K562 (cell line): ENCODE data around the gene APBB2. TPM values are rescaled to one million over a fixed set of nuclear protein-coding genes. Genes with fewer than 3 reads are reported as not detected.

Experiments used
- ATAC-seq: fragments of 200-7000 bp; cut with Tn5 transposase; 3 replicates; pipeline ENCODE4 v1.9.1; 2020; ENCODE audit warnings: moderate library complexity
- BruUV-seq: library from RNA; stranded (reverse); fragments of 400-500 nt; replicated peaks from 2 replicates; lab custom pipeline; 2021; lab: Mats Ljungman, UMichigan
- CTCF ChIA-PET: fragments of 300-600 bp; formaldehyde crosslinking; extraction: SDS; loops from one replicate; lab custom pipeline; 2021; ENCODE audit warnings: low intra/inter-chr PET ratio; lab: Yijun Ruan, JAX
- POLR2A ChIA-PET: fragments of 300-600, 350-650 bp; sonication (Branson Sonifier 250); formaldehyde crosslinking; extraction: SDS; loops from one replicate; lab custom pipeline; 2021; ENCODE audit warnings: antibody characterized with exemption, inconsistent platforms; lab: Yijun Ruan, JAX
- DNase-seq, 4 experiments: peaks; one replicate each; pipeline versions ENCODE4 v3.0.0 to v3.0.0-alpha.2; 2011 to 2018; ENCODE audit warnings: low spot score in 3 of 4, mixed read lengths in 3 of 4; ENCODE audit errors: extremely low read depth in 1 of 4
- FAIRE-seq: peaks from 2 replicates; lab custom pipeline; 2011; peaks lifted over from hg19 to GRCh38; lab: Jason Lieb, UNC
- H2AFZ ChIP-seq: 2 replicates; pipeline ENCODE4 v1.6.0; 2011; ENCODE audit warnings: low read depth, low read length, control low read depth, inconsistent platforms
- H3K27ac ChIP-seq: fragments of 200-600 bp; 3 replicates; pipeline ENCODE4 v1.8.0; 2011; ENCODE audit warnings: low read depth, mild to moderate bottlenecking, control low read depth, inconsistent platforms, low read length, moderate library complexity, mixed read lengths; ENCODE audit errors: extremely low read depth
- H3K27me3 ChIP-seq, 2 experiments: fragments of 300-600 bp in 1 of 2; 2 replicates in 1 of 2; 3 replicates in 1 of 2; pipeline versions ENCODE4 v1.6.0 to v1.8.0; 2011; ENCODE audit warnings: inconsistent platforms in 2 of 2, low read length in 2 of 2, mild to moderate bottlenecking in 1 of 2, mixed read lengths in 1 of 2, moderate library complexity in 1 of 2; ENCODE audit not compliant: control insufficient read depth in 2 of 2, insufficient read depth in 2 of 2
- H3K36me3 ChIP-seq: fragments of 300-600 bp; 3 replicates; pipeline ENCODE4 v1.8.0; 2011; ENCODE audit warnings: mild to moderate bottlenecking, low read length, inconsistent platforms; ENCODE audit not compliant: control insufficient read depth, insufficient read depth
- H3K4me1 ChIP-seq, 2 experiments: fragments of 200-600 bp in 1 of 2; replicated peaks in 1 of 2; 2 replicates in 1 of 2; 3 replicates in 1 of 2; pipeline versions ENCODE4 v1.5.1 to v1.8.0; 2011; ENCODE audit warnings: inconsistent platforms in 2 of 2, low read length in 2 of 2, mild to moderate bottlenecking in 1 of 2, mixed read lengths in 1 of 2, moderate library complexity in 1 of 2; ENCODE audit not compliant: control insufficient read depth in 2 of 2, insufficient read depth in 2 of 2
- H3K4me2 ChIP-seq: 2 replicates; pipeline ENCODE4 v1.6.1; 2011; ENCODE audit warnings: low read length, control low read depth, inconsistent platforms, mixed read lengths; ENCODE audit not compliant: insufficient read depth
- H3K4me3 ChIP-seq: fragments of 200-600 bp; sonication (generic), shearing (Covaris generic); 2 replicates; pipeline ENCODE4 v1.5.1; 2016; ENCODE audit warnings: control low read depth, inconsistent platforms
- H3K79me2 ChIP-seq: fragments of 200-600 bp; 3 replicates; pipeline ENCODE4 v1.8.0; 2011; ENCODE audit warnings: low read length, inconsistent platforms; ENCODE audit not compliant: control insufficient read depth, insufficient read depth
- H3K9ac ChIP-seq, 2 experiments: 2 replicates each; pipeline versions ENCODE4 v1.6.0 to v1.6.1; 2011; ENCODE audit warnings: low read depth in 2 of 2, low read length in 2 of 2, control low read depth in 1 of 2, inconsistent platforms in 1 of 2, mild to moderate bottlenecking in 1 of 2, mixed read lengths in 1 of 2; ENCODE audit not compliant: insufficient read depth in 1 of 2
- H3K9me1 ChIP-seq: one replicate; pipeline ENCODE4 v1.6.0; 2011; ENCODE audit warnings: inconsistent platforms, mild to moderate bottlenecking, low read length, moderate library complexity; ENCODE audit not compliant: control insufficient read depth, insufficient read depth
- H3K9me3 ChIP-seq: replicated peaks from 2 replicates; pipeline ENCODE4 v1.5.1; 2011; ENCODE audit warnings: low read depth, low read length, inconsistent platforms; ENCODE audit not compliant: control insufficient read depth, insufficient read depth
- H4K20me1 ChIP-seq: replicated peaks from 2 replicates; pipeline ENCODE4 v1.6.1; 2011; ENCODE audit warnings: low read length, inconsistent platforms, mixed read lengths; ENCODE audit not compliant: control insufficient read depth, insufficient read depth
- ARHGAP35 ChIP-seq: fragments of 450-650 bp; IDR thresholded peaks from 2 replicates; pipeline ENCODE4 v1.6.1; 2018; ENCODE audit not compliant: partially characterized antibody
- BDP1 ChIP-seq: IDR thresholded peaks from 3 replicates; pipeline ENCODE4 v1.6.1; 2011; ENCODE audit not compliant: insufficient read length, insufficient read depth
- BRD9 ChIP-seq: fragments of 450-650 bp; IDR thresholded peaks from 2 replicates; pipeline ENCODE4 v1.6.1; 2018; ENCODE audit warnings: low read depth; ENCODE audit not compliant: partially characterized antibody
- CHCHD3 ChIP-seq: fragments of 250-450 bp; sonication (Bioruptor Pico); IDR thresholded peaks from 2 replicates; pipeline ENCODE4 v2.1.2; 2022; ENCODE audit warnings: mild to moderate bottlenecking
- HLTF ChIP-seq: fragments of 450-650 bp; IDR thresholded peaks from 2 replicates; pipeline ENCODE4 v1.6.1; 2016
- JUND ChIP-seq, 2 experiments: IDR thresholded peaks; 2 replicates in 1 of 2; 3 replicates in 1 of 2; pipeline ENCODE4 v1.6.1; 2011; ENCODE audit warnings: borderline replicate concordance in 2 of 2, low read depth in 2 of 2, low read length in 2 of 2, improper control_type of control experiment in 1 of 2, missing biosample characterization in 1 of 2, missing genetic modification characterization in 1 of 2, missing genetic modification reagents in 1 of 2
- MYNN ChIP-seq, 2 experiments: sonication (generic); formaldehyde crosslinking in 1 of 2; IDR thresholded peaks; 2 replicates each; pipeline versions ENCODE4 v1.5.0 to v1.6.1; 2016 to 2020; ENCODE audit warnings: antibody characterized with exemption in 1 of 2, missing genetic modification reagents in 1 of 2
- POLR3A ChIP-seq: IDR thresholded peaks from 2 replicates; pipeline ENCODE4 v1.6.1; 2011; ENCODE audit warnings: borderline replicate concordance, mild to moderate bottlenecking, moderate library complexity; ENCODE audit not compliant: insufficient read length, insufficient read depth; ENCODE audit errors: extremely low read depth
- SLC30A9 ChIP-seq: fragments of 250-450 bp; sonication (Bioruptor Pico); IDR thresholded peaks from 2 replicates; pipeline ENCODE4 v1.8.0; 2022; ENCODE audit warnings: mild to moderate bottlenecking, moderate library complexity
- TEAD4 ChIP-seq, 2 experiments: sonication (generic) in 1 of 2; formaldehyde crosslinking in 1 of 2; IDR thresholded peaks; 2 replicates each; pipeline versions ENCODE4 v1.6.1 to v1.8.0; 2012 to 2022; ENCODE audit warnings: borderline replicate concordance in 1 of 2, inconsistent platforms in 1 of 2, low read length in 1 of 2, mild to moderate bottlenecking in 1 of 2, missing genetic modification reagents in 1 of 2
- TRIM28 ChIP-seq: fragments of 450-650 bp; IDR thresholded peaks from 2 replicates; pipeline ENCODE4 v1.6.1; 2017
- U2AF2 ChIP-seq: fragments of 200-400 bp; formaldehyde crosslinking; optimal IDR thresholded peaks from 2 replicates; pipeline ENCODE3; 2017; ENCODE audit warnings: low read depth, mild to moderate bottlenecking, low read length
- ZFP30 ChIP-seq: fragments of 250-450 bp; sonication (Bioruptor Pico); IDR thresholded peaks from 2 replicates; pipeline ENCODE4 v1.8.0; 2022; ENCODE audit warnings: moderate library complexity, mild to moderate bottlenecking, inconsistent platforms, borderline replicate concordance
- ZNF12 ChIP-seq: sonication (generic); formaldehyde crosslinking; IDR thresholded peaks from 2 replicates; pipeline ENCODE4 v1.4.0; 2020; ENCODE audit warnings: mild to moderate bottlenecking, missing genetic modification reagents
- ZNF584 ChIP-seq: fragments of 200-800 bp; sonication (Bioruptor generic); IDR thresholded peaks from 2 replicates; pipeline ENCODE4 v1.6.1; 2016; ENCODE audit warnings: low read depth, mild to moderate bottlenecking, missing genetic modification characterization, missing compliant biosample characterization
- ZNF707 ChIP-seq: fragments of 250-450 bp; sonication (Bioruptor Pico); conservative IDR thresholded peaks from 2 replicates; pipeline ENCODE4 v1.8.0; 2022; ENCODE audit warnings: inconsistent platforms, mild to moderate bottlenecking, moderate library complexity
- WGBS: fragments of 100-300 bp; shearing (Covaris generic); methylation state at CpG from one replicate; pipeline ENCODE4 v1.1.6; 2016; ENCODE audit warnings: low coverage, mixed read lengths; ENCODE audit not compliant: insufficient coverage; ENCODE audit errors: missing lambda C conversion rate; 5-methylcytosine and 5-hydroxymethylcytosine counted together
- in situ Hi-C: fragments of 300-500 bp; cut with MboI; formaldehyde crosslinking; loops from 4 replicates; pipeline ENCODE4 v1.15.0; 2018; ENCODE audit warnings: inconsistent platforms, mixed read lengths
- intact Hi-C: fragments of 100-400 bp; cut with micrococcal nuclease; formaldehyde crosslinking; loops from 2 replicates; pipeline ENCODE4 v1.14.2; 2022
- polyA plus RNA-seq, 8 experiments: library from polyadenylated mRNA; depleted of rRNA in 4 of 8; stranded (reverse) in 5 of 8; unstranded in 3 of 8; fragments of >200 nt; fragmentation: Nextera tagmentation in 2 of 8; fragmentation: Illumina TruSeq in 1 of 8; extraction: Ambion mirVana in 2 of 8; extraction: Trizol in 1 of 8; gene quantifications; 2 replicates each; pipeline versions ENCODE4 v1.2.1 to v1.2.3, GENCODE V29; 2011 to 2014; ENCODE audit warnings: inconsistent platforms in 1 of 8, missing spikeins in 1 of 8
- total RNA-seq, 7 experiments: library from RNA; depleted of rRNA in 6 of 7; stranded (reverse); fragments of >200 nt in 6 of 7; fragmentation: Illumina TruSeq in 2 of 7; extraction: Trizol in 2 of 7; gene quantifications; 2 replicates each; pipeline versions ENCODE4 v1.2.1 to v1.2.3, GENCODE V29; 2011 to 2021; ENCODE audit warnings: low replicate concordance in 1 of 7

Gene APBB2
- total and polyA plus RNA-seq, 9 of the 15 experiments (the other 6 are each of a cell fraction or from before 2014, with no cell fraction given): 0.08 to 2.1 (median 1.4) TPM

- no peak overlapping the region for H3K4me2 ChIP-seq
- 0% methylated on average over 1 of the region's 1 CpG for WGBS
- ChIA-PET CTCF (no interaction called here), POLR2A (no interaction called here)
- DNase-seq (no peak), ATAC-seq (no peak), FAIRE-seq (no peak)
- no peak overlapping the region for H3K4me3 ChIP-seq
- no TSS peak for BruUV-seq
- H3K9me1 ChIP-seq: no peaks in the 10 kb centered on the region
- no peak overlapping the region for H2AFZ ChIP-seq
- H3K9me3 ChIP-seq: no peaks in the 10 kb centered on the region
- H3K36me3 ChIP-seq: no peaks in the 10 kb centered on the region
- no peaks in the 10 kb centered on the region for H4K20me1 ChIP-seq
- no peaks in the 10 kb centered on the region for H3K79me2 ChIP-seq
- in situ Hi-C loops: no loop called here
- H3K9ac ChIP-seq: no peak overlapping the region
- intact Hi-C loops: no loop called here
- TF ChIP-seq ZNF12 (CRISPR knock-in tag) (no peak), ARHGAP35 (no peak), ZNF707 (no peak)
- no peak overlapping the region for H3K27ac ChIP-seq
- H3K27me3 ChIP-seq: peaks cover 0 to 4% of the 10 kb centered on the region in 2 experiments; a peak in 1 of 5 replicates
- H3K4me1 ChIP-seq: no peaks in the 10 kb centered on the region
Measured at GRCh38 chr4:41076481-41076880, 137.9 kb downstream of the APBB2 start.

- no peak overlapping the region for H3K4me2 ChIP-seq
- H3K36me3 ChIP-seq: no peaks in the 10 kb centered on the region
- peaks cover 0 to 4% of the 10 kb centered on the region in 2 experiments; a peak in 1 of 5 replicates for H3K27me3 ChIP-seq
- no peaks in the 10 kb centered on the region for H3K79me2 ChIP-seq
- ATAC-seq: no peak
- no peaks in the 10 kb centered on the region for H4K20me1 ChIP-seq
- H2AFZ ChIP-seq: no peak overlapping the region
- H3K4me3 ChIP-seq: no peak overlapping the region
- intact Hi-C loops: no loop called here
- no peaks in the 10 kb centered on the region for H3K9me3 ChIP-seq
- in situ Hi-C loops: no loop called here
- no peak for FAIRE-seq
- POLR2A ChIA-PET: interaction anchor here (0.5 kb wide), 1 partner anchor 435 kb away, joined by 3 read pairs; no protein-coding TSS in a partner anchor
- H3K4me1 ChIP-seq: no peaks in the 10 kb centered on the region
- no peak overlapping the region for H3K9ac ChIP-seq
- DNase-seq: no peak
- no peak overlapping the region for H3K27ac ChIP-seq
- H3K9me1 ChIP-seq: no peaks in the 10 kb centered on the region
- no TSS peak for BruUV-seq
- WGBS: 0% methylated on average over 3 of the region's 3 CpGs
- CTCF ChIA-PET: no interaction called here
- TF ChIP-seq MYNN (IDR thresholded peaks at IDR 0.05) (no peak), MYNN (CRISPR knock-in tag; IDR thresholded peaks at IDR 0.05) (no peak), POLR3A (no peak), ZFP30 (CRISPR knock-in tag) (no peak), ZNF584 (CRISPR knock-in tag) (no peak), JUND (IDR thresholded peaks at IDR 0.05; ENCODE audit: borderline replicate concordance, low read depth, low read length) (no peak), JUND (tag; IDR thresholded peaks at IDR 0.05; ENCODE audit: borderline replicate concordance, low read depth, low read length) (no peak), CHCHD3 (no peak), BRD9 (no peak), SLC30A9 (CRISPR knock-in tag) (no peak), BDP1 (no peak), HLTF (no peak), TEAD4 (IDR thresholded peaks at IDR 0.05; ENCODE audit: low read length) (no peak), TEAD4 (CRISPR knock-in tag; IDR thresholded peaks at IDR 0.05; ENCODE audit: borderline replicate concordance) (no peak), TRIM28 (no peak), U2AF2 (no peak)
Measured at GRCh38 chr4:41074215-41074614, 140.1 kb downstream of the APBB2 start.
